Nephron (organoid): ENCODE results near the gene WWC2.

Experiments used
- H3K27ac Mint-ChIP-seq, 3 experiments: 2 replicates each; pipeline ENCODE4 v1.8.0; 2020; ENCODE audit warnings: mixed read lengths in 3 of 3, mild to moderate bottlenecking in 2 of 3, moderate library complexity in 1 of 3
- H3K27me3 Mint-ChIP-seq: 2 replicates; pipeline ENCODE4 v1.8.0; 2021; ENCODE audit warnings: low read depth, mild to moderate bottlenecking, moderate library complexity, mixed read lengths
- H3K36me3 Mint-ChIP-seq: 2 replicates; pipeline ENCODE4 v1.8.0; 2020; ENCODE audit warnings: low read depth, mixed read lengths
- H3K4me1 Mint-ChIP-seq: 2 replicates; pipeline ENCODE4 v1.8.0; 2020; ENCODE audit warnings: mixed read lengths
- H3K4me3 Mint-ChIP-seq, 3 experiments: 2 replicates each; pipeline ENCODE4 v1.8.0; 2020; ENCODE audit warnings: mild to moderate bottlenecking in 3 of 3, mixed read lengths in 3 of 3, moderate library complexity in 2 of 3
- H3K9me3 Mint-ChIP-seq: 2 replicates; pipeline ENCODE4 v1.8.0; 2020; ENCODE audit warnings: mixed read lengths
- CTCF ChIP-seq, 3 experiments: fragments of 200-600 bp; sonication (generic); IDR thresholded peaks; one replicate each; pipeline ENCODE4 v1.5.0; 2021; ENCODE audit warnings: antibody characterized with exemption in 3 of 3; ENCODE audit not compliant: unreplicated experiment in 3 of 3

Gene WWC2

GRCh38 chr4:183327827-183328226 lies 228.8 kb downstream of the WWC2 start:
- no peaks in the 10 kb centered on the region for H3K27me3 Mint-ChIP-seq
- H3K9me3 Mint-ChIP-seq = peaks cover 9% of the 10 kb centered on the region
- H3K36me3 Mint-ChIP-seq = peaks cover 35% of the 10 kb centered on the region

GRCh38 chr4:183328832-183329231 lies 229.8 kb downstream of the WWC2 start:
- H3K36me3 Mint-ChIP-seq = peaks cover 25% of the 10 kb centered on the region
- peaks cover 9% of the 10 kb centered on the region for H3K9me3 Mint-ChIP-seq
- H3K27me3 Mint-ChIP-seq = no peaks in the 10 kb centered on the region
- no peak for TF ChIP-seq CTCF (IDR thresholded peaks at IDR 0.05; ENCODE audit: unreplicated experiment in 3 of 3)
- H3K27ac Mint-ChIP-seq = peak overlapping the region in 2 of 3 experiments; percentile 4 to 12
- peaks cover 10% of the 10 kb centered on the region for H3K4me1 Mint-ChIP-seq
- H3K4me3 Mint-ChIP-seq = no peak overlapping the region

More at GRCh38 chr4:183327827-183328226, 228.8 kb downstream of the WWC2 start:
- TF ChIP-seq CTCF (IDR thresholded peaks at IDR 0.05; ENCODE audit: unreplicated experiment in 3 of 3) = no peak
- peaks cover 10% of the 10 kb centered on the region for H3K4me1 Mint-ChIP-seq
- no peak overlapping the region for H3K27ac Mint-ChIP-seq
- no peak overlapping the region for H3K4me3 Mint-ChIP-seq

- H3K4me1 Mint-ChIP-seq = peaks cover 10% of the 10 kb centered on the region
- peaks cover 9% of the 10 kb centered on the region for H3K9me3 Mint-ChIP-seq
- no peaks in the 10 kb centered on the region for H3K27me3 Mint-ChIP-seq
- no peak overlapping the region for H3K4me3 Mint-ChIP-seq
- H3K36me3 Mint-ChIP-seq = peaks cover 24% of the 10 kb centered on the region
- no peak for TF ChIP-seq CTCF (IDR thresholded peaks at IDR 0.05; ENCODE audit: unreplicated experiment in 3 of 3)
- peak overlapping the region in 2 of 3 experiments; percentile 4 to 12 for H3K27ac Mint-ChIP-seq
These were observed 230.2 kb downstream of the WWC2 start for GRCh38 chr4:183329244-183329643.

GRCh38 chr4:183329954-183330742 lies 231.1 kb downstream of the WWC2 start:
- no peaks in the 10 kb centered on the region for H3K27me3 Mint-ChIP-seq
- no peak overlapping the region for H3K27ac Mint-ChIP-seq
- TF ChIP-seq CTCF (IDR thresholded peaks at IDR 0.05; ENCODE audit: unreplicated experiment in 3 of 3) = no peak
- peaks cover 9% of the 10 kb centered on the region for H3K9me3 Mint-ChIP-seq
- peaks cover 10% of the 10 kb centered on the region for H3K4me1 Mint-ChIP-seq
- H3K4me3 Mint-ChIP-seq = no peak overlapping the region
- H3K36me3 Mint-ChIP-seq = peaks cover 20% of the 10 kb centered on the region

- Mint-ChIP-seq H3K4me1 (peaks cover 10% of the 10 kb centered on the region), H3K36me3 (peaks cover 16% of the 10 kb centered on the region), H3K4me3 (no peak overlapping the region), H3K27me3 (no peaks in the 10 kb centered on the region), H3K27ac (no peak overlapping the region), H3K9me3 (peaks cover 9% of the 10 kb centered on the region)
- TF ChIP-seq CTCF (IDR thresholded peaks at IDR 0.05; ENCODE audit: unreplicated experiment in 3 of 3) = no peak
These were observed 231.8 kb downstream of the WWC2 start for GRCh38 chr4:183330841-183331240.

GRCh38 chr4:183332447-183332846 lies 233.4 kb downstream of the WWC2 start:
- Mint-ChIP-seq H3K4me3 (no peak overlapping the region), H3K36me3 (peaks cover 5% of the 10 kb centered on the region), H3K27ac (no peak overlapping the region), H3K4me1 (peaks cover 10% of the 10 kb centered on the region), H3K9me3 (peaks cover 9% of the 10 kb centered on the region), H3K27me3 (no peaks in the 10 kb centered on the region)
- no peak for TF ChIP-seq CTCF (IDR thresholded peaks at IDR 0.05; ENCODE audit: unreplicated experiment in 3 of 3)
